Prostate gland (tissue), 2 donors: ENCODE results near the gene RHOT1.
"Not testable (repeated sequence)": the region's sequence is repeated elsewhere in the genome, so short reads cannot be mapped to it uniquely, and the experiment has no call there.

Source experiments
- CTCF ChIP-seq, 4 experiments: fragments of 200-600 bp in 2 of 4; fragments of 450-650 bp in 2 of 4; sonication (generic) in 2 of 4; IDR thresholded peaks; 1 replicate in 3 of 4; 2 replicates in 1 of 4; pipeline ENCODE4 v1.5.1; 2016 to 2019; ENCODE audit warnings: antibody characterized with exemption in 4 of 4, mild to moderate bottlenecking in 2 of 4, moderate library complexity in 2 of 4
- POLR2A ChIP-seq: fragments of 450-650 bp; IDR thresholded peaks from one replicate; pipeline ENCODE4 v1.6.1; 2016; ENCODE audit warnings: antibody characterized with exemption, mild to moderate bottlenecking

GRCh38 chr17:32128470-32128869 is 13.8 kb upstream of the RHOT1 start:
- TF ChIP-seq CTCF (IDR thresholded peaks at IDR 0.05); POLR2A: not testable (repeated sequence)
